ENCODE results near the gene S1PR5.

GRCh38 chr19:10544242-10544752 lies 27.1 kb upstream of the S1PR5 start:
- TF ChIP-seq CTCF (IDR thresholded peaks at IDR 0.05) (no peak), POLR2A (IDR thresholded peaks at IDR 0.05) (no peak)

All from uterus (tissue), 2 donors.